SK-N-MC (cell line): ENCODE measurements around the gene PLEKHA6.

ENCODE experiments used
- EZH2 ChIP-seq: fragments of 200-600 bp; sonication (generic); IDR thresholded peaks from one replicate; pipeline ENCODE4 v1.6.1; 2017; ENCODE audit warnings: antibody characterized with exemption
- FOXP2 ChIP-seq: optimal IDR thresholded peaks from 2 replicates; pipeline ENCODE3; 2011; ENCODE audit warnings: mild to moderate bottlenecking, moderate library complexity; ENCODE audit not compliant: insufficient read depth; ENCODE audit errors: extremely low read length, control extremely low read depth
- POLR2AphosphoS5 ChIP-seq: IDR thresholded peaks from 2 replicates; pipeline ENCODE4 v1.6.1; 2012; ENCODE audit warnings: mild to moderate bottlenecking, low read depth, low read length, borderline replicate concordance

DNA sequence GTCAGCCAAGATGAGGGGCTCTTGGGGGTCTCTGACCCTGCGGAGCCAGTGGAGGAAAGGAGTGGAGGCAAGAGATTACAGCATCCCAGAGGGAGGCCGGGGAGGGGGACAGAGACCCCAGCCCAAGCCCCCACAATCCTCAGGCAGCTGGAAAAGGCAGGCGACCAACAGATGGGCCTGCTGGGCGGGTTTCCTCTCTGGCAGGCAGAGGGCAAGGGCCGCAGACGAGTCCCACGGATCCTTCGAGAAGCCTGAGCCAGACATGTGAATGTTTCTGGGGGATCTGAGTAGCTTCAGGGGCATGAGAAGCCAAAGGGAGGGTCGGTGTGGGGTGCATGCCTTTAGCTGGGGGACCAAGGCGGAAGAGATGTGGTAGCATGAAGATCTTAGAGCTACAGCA, 2.1 kb upstream of the PLEKHA6 start:
- TF ChIP-seq POLR2AphosphoS5 (no peak), EZH2 (no peak), FOXP2 (no peak)
